ENCODE data around the gene LHFPL6.

DNA sequence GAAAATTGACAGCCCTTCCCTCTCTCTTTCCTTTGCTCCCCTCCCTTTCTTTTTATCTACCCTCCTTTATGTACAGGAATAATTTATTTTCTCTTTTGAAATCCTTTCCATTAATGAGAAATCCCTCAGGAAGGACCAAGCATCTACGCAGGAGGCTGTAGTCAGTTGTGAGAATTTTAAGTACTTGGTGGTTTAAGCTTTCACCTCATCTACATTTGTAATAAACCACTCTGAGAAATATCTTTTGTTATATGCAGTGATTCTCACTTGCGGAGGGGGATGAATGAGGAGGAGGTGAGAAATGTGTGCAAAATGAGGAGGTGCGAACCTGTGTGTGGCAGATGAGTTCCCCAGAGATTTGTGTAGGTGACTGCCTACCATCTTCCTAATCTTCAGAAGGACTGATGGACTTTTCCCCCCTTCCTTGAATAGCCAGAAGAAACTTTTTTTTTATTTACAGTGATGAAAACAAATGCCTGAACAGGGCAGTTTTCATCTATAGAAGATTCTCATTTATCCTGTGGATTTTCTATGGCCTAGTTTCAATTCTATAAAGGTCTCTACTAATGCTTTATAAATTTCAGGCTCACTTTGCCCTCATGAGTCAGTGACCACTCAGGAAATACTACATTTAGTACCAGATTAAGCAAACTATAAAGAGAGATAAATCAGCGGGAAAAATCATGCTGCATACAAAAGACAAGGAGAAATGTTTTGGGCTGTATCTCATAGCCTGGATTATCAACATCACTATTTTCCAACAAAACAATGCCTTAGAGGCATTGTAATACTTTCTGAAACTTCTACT, 118.3 kb downstream of the LHFPL6 start:
- TF ChIP-seq, protein P1, sequence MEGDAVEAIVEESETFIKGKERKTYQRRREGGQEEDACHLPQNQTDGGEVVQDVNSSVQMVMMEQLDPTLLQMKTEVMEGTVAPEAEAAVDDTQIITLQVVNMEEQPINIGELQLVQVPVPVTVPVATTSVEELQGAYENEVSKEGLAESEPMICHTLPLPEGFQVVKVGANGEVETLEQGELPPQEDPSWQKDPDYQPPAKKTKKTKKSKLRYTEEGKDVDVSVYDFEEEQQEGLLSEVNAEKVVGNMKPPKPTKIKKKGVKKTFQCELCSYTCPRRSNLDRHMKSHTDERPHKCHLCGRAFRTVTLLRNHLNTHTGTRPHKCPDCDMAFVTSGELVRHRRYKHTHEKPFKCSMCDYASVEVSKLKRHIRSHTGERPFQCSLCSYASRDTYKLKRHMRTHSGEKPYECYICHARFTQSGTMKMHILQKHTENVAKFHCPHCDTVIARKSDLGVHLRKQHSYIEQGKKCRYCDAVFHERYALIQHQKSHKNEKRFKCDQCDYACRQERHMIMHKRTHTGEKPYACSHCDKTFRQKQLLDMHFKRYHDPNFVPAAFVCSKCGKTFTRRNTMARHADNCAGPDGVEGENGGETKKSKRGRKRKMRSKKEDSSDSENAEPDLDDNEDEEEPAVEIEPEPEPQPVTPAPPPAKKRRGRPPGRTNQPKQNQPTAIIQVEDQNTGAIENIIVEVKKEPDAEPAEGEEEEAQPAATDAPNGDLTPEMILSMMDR (conservative IDR thresholded peaks at IDR 0.05 in 1 of 2, IDR thresholded peaks at IDR 0.05 in 1 of 2; ENCODE audit: extremely low read depth in 1 of 2, insufficient read depth in 1 of 2, low read depth in 1 of 2, low read length in 2 of 2): no peak
- no peak for TF ChIP-seq EZH2 (IDR thresholded peaks at IDR 0.05; ENCODE audit: borderline replicate concordance, low read length)

All from mammary epithelial cell (primary cell).